ENCODE measurements around the gene ZBTB49. TPM values are rescaled to one million over a fixed set of nuclear protein-coding genes. Genes with fewer than 3 reads are reported as not detected.
"Not testable (repeated sequence)": the region's sequence is repeated elsewhere in the genome, so short reads cannot be mapped to it uniquely, and the experiment has no call there.

The ZBTB49 gene
- total RNA-seq, 1 donor, result 9.9 TPM

- TF ChIP-seq, protein P1, sequence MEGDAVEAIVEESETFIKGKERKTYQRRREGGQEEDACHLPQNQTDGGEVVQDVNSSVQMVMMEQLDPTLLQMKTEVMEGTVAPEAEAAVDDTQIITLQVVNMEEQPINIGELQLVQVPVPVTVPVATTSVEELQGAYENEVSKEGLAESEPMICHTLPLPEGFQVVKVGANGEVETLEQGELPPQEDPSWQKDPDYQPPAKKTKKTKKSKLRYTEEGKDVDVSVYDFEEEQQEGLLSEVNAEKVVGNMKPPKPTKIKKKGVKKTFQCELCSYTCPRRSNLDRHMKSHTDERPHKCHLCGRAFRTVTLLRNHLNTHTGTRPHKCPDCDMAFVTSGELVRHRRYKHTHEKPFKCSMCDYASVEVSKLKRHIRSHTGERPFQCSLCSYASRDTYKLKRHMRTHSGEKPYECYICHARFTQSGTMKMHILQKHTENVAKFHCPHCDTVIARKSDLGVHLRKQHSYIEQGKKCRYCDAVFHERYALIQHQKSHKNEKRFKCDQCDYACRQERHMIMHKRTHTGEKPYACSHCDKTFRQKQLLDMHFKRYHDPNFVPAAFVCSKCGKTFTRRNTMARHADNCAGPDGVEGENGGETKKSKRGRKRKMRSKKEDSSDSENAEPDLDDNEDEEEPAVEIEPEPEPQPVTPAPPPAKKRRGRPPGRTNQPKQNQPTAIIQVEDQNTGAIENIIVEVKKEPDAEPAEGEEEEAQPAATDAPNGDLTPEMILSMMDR (IDR thresholded peaks at IDR 0.05; ENCODE audit: insufficient read depth, low read depth, low read length), result no peak
- peak; percentile 79 for DNase-seq (ENCODE audit: low read depth)
- H3K4me3 ChIP-seq (ENCODE audit: low read depth, low read length), result no peak overlapping the region
Measured at GRCh38 chr4:4339504-4340085, 49.5 kb downstream of the ZBTB49 start.

DNA sequence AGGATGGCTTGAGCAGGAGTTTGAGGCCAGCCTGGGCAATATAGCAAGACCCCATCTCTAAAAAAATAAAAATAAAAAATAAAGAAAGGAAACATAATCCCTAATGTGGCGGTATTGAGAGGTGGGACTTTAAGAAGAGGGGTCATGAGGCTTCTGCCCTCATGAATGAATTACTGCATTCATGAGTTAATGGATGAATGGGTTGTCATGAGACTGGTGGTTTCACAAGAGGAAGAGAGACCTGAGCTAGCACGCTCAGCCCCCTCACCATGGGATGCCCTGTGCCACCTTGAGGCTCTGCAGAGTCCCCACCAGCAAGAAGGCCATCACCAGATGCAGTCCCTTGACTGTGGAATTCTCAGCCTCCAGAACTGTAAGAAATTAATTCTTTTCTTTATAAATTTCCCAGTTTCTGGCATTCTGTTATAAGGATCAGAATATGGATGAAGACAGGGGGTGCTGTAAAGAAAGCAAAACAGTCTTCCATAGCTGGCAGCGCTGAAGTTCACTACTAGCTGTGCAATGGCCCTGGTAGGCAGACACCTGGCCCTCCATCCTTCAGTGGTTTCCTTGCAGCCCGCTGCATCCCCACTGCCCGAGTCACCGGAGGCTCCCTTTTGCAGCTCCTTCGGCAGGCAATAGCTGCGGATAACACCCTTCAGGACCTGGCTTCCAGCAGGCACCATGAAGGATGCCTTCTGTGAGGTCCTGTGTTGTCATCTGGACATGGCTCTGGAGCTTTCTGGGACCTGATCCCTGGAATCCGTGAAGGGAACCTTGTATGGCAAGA is 52.0 kb downstream of the ZBTB49 start:
- no peak overlapping the region for H3K4me3 ChIP-seq (ENCODE audit: low read depth, low read length)
- TF ChIP-seq, protein P1 (IDR thresholded peaks at IDR 0.05; ENCODE audit: insufficient read depth, low read depth, low read length), result no peak
- DNase-seq (ENCODE audit: low read depth), result no peak

DNA sequence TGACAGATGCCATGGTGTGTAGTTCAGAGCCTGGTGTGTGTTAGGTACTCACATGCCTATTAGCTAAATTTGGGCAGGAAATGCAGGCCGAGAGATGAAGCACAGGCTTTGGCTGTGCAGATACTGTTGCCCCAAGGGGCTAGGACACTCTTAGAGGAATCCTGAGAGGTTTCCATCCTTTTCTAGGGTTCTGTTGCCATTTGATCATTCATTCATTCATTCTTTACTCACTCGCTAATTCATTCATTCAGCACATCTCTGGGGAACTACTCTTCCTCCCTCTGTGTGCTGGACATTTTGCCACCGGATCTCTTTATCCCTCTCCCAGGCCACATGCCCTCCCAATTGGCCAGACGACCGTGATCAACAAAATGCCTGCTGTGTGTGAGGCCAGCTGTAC is 53.0 kb downstream of the ZBTB49 start:
- DNase-seq (ENCODE audit: low read depth), result no peak
- TF ChIP-seq, protein P1 (IDR thresholded peaks at IDR 0.05; ENCODE audit: insufficient read depth, low read depth, low read length), result no peak

DNA sequence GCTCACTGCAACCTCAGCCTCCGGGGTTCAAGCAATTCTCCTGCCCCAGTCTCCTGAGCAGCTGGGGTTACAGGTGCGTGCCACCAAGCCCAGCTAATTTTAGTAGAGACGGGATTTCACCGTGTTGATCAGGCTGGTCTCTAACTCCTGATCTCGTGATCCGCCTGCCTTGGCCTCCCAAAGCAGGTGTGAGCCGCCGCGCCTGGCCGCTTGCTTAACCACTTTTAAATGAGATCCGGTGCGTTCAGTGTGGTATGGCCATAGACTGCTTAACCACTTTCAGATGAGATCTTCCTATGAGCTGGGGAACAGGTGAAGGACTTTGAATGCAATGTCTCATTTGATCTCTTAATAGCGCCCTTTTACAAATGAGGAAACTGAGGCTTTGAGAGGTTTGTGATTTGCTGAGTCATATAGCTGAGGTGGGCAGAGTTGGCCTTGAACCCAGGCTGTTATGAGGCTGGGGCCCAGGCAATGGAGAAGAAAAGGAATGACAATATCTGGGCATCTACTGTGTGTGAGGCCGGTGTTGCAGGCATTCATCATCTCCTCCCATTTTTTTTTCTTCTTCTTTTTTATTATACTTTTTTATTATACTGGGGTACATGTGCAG is 55.0 kb downstream of the ZBTB49 start:
- TF ChIP-seq, protein P1 (IDR thresholded peaks at IDR 0.05; ENCODE audit: insufficient read depth, low read depth, low read length), result no peak
- no peak for DNase-seq (ENCODE audit: low read depth)
- no peak overlapping the region for H3K4me3 ChIP-seq (ENCODE audit: low read depth, low read length)

More for the DNA sequence above, 53.0 kb downstream of the ZBTB49 start:
- no peak overlapping the region for H3K4me3 ChIP-seq (ENCODE audit: low read depth, low read length)

GRCh38 chr4:4347585-4347984 is 57.5 kb downstream of the ZBTB49 start:
- TF ChIP-seq, protein P1 (IDR thresholded peaks at IDR 0.05; ENCODE audit: insufficient read depth, low read depth, low read length), result no peak
- DNase-seq (ENCODE audit: low read depth), result no peak
- H3K4me3 ChIP-seq (ENCODE audit: low read depth, low read length), result no peak overlapping the region

DNA sequence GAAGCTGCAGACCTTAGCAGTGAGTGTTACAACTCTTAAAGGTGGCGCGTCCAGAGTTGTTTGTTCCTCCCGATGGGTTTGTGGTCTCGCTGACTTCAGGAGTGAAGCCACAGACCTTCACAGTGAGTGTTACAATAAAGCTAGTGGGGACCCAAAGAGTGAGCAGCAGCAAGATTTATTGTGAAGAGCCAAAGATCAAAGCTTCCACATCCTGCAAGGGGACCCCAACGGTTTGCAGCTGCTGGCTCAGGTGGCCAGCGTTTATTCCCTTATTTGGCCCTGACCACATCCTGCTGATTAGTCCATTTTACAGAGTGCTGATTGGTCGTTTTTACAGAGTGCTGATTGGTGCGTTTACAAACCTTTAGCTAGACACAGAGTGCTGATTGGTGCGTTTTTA is 58.5 kb downstream of the ZBTB49 start:
- not testable (repeated sequence) for DNase-seq (ENCODE audit: low read depth); H3K4me3 ChIP-seq (ENCODE audit: low read depth, low read length)

GRCh38 chr4:4349867-4350266 is 59.8 kb downstream of the ZBTB49 start:
- TF ChIP-seq, protein P1 (IDR thresholded peaks at IDR 0.05; ENCODE audit: insufficient read depth, low read depth, low read length), result no peak
- no peak overlapping the region for H3K4me3 ChIP-seq (ENCODE audit: low read depth, low read length)
- no peak for DNase-seq (ENCODE audit: low read depth)
